GM18861 (cell line): ENCODE data around the gene LAMTOR3.
"Not testable (repeated sequence)": the region's sequence is repeated elsewhere in the genome, so short reads cannot be mapped to it uniquely, and the experiment has no call there.

ENCODE experiments used
- ATAC-seq: cut with Tn5 transposase; IDR thresholded peaks from one replicate; pipeline ENCODE4 v1.9.1; 2021; ENCODE audit not compliant: unreplicated experiment

LAMTOR3 gene

DNA sequence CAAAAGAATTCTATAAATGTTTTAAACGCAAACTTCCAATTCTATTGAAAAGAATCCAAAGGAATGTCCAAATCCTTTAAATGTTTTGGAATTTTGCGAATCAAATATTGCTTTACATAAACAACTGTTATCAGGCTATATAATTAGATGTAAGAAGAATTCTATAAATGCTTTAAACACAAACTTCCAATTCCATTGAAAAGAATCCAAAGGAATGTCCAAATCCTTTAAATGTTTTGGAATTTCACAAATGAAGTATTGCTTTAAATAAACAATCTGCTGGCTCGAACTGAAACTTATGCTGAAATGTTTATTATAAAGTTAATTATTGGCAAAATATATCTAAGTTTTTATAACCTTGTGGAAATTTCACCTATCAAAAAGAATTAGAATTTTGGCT is 61.5 kb downstream of the LAMTOR3 start:
- ATAC-seq, result no peak

DNA sequence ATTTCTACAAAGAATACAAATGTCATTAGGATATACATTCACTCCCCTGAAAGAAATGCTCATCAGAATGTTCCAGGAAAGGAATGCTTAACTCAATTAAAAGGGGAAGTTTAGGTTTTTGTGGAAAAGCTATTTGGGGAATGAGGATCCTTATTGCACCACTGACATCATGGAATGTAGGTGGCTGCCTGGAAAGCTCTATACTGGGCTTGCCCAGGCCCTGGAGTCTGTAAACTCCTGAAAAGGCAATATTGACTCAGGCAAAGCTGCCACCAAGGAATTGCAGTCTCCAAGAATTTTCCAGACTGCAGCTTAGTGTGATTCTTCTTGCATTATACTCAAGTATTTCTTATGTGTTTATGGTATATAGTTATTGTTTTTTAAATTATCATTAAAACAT is 61.9 kb downstream of the LAMTOR3 start:
- no peak for ATAC-seq

DNA sequence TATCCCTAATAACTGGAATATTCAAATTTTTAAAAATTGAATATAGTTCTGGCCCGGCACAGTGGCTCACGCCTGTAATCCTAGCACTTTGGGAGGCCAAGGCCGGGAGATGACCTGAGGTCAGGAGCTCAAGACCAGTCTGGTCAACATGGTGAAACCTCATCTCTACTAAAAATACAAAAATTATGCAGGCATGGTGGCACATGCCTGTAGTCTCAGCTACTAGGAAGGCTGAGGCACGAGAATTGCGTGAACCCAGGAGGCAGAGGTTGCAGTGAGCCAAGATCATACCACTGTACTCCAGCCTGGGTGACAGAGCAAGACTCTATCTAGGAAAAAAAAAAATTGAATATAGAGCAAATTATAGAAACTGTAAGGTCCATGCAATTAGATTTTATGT is 64.2 kb downstream of the LAMTOR3 start:
- not testable (repeated sequence) for ATAC-seq

DNA sequence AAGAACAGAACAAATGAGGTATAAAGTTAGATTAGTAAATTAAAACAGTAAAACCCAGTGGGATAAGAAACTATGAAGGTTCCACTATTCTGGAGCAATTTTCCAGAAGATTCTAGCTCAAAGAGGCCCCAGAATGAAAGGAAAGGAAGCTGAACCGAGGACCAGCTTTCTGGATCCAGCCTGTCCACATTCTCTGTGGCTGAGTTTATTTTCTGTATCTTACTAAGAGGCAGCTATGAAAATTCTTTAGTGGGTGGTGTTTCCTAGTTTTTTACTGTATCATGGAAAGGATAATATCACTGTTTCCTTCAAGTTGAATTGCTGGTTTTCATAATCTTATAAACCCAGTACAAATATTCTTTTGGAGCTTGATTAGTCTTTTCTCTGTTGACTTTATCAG is 65.8 kb downstream of the LAMTOR3 start:
- no peak for ATAC-seq
